SU-DHL-6 (cell line): ENCODE results near the gene PLCB1.

Experiments used
- H2AFZ ChIP-seq: fragments of 200-600 bp; sonication (generic); 2 replicates; pipeline ENCODE4 v1.6.1; 2014; ENCODE audit warnings: low read depth, mild to moderate bottlenecking, moderate library complexity, mixed read lengths, antibody characterized with exemption, low read length; ENCODE audit not compliant: severe bottlenecking
- H3F3A ChIP-seq: fragments of 200-600 bp; shearing (Covaris generic); 2 replicates; pipeline ENCODE4 v1.6.0; 2016; ENCODE audit warnings: antibody characterized with exemption, mild to moderate bottlenecking; ENCODE audit not compliant: insufficient read depth
- H3K27ac ChIP-seq: fragments of 200-600 bp; sonication (generic); 2 replicates; pipeline ENCODE4 v1.5.1; 2016; ENCODE audit warnings: low read depth, mild to moderate bottlenecking, low read length, moderate library complexity, mixed read lengths
- H3K27me3 ChIP-seq: fragments of 200-600 bp; sonication (generic), shearing (Covaris generic); 2 replicates; pipeline ENCODE4 v1.6.0; 2014; ENCODE audit warnings: mild to moderate bottlenecking, low read length
- H3K36me3 ChIP-seq: fragments of 200-600 bp; sonication (generic); 2 replicates; pipeline ENCODE4 v1.6.1; 2014; ENCODE audit warnings: mild to moderate bottlenecking, low read length, mixed read lengths
- H3K4me2 ChIP-seq: fragments of 300-600, 200-600 bp; shearing (Covaris generic), sonication (generic); 2 replicates; pipeline ENCODE4 v1.6.0; 2014; ENCODE audit warnings: low read length, low read depth, mild to moderate bottlenecking; ENCODE audit not compliant: poor library complexity, severe bottlenecking
- H3K4me3 ChIP-seq: fragments of 200-600 bp; sonication (generic); 2 replicates; pipeline ENCODE4 v1.5.1; 2014; ENCODE audit warnings: antibody characterized with exemption, low read length, mild to moderate bottlenecking, mixed read lengths; ENCODE audit not compliant: insufficient read depth, poor library complexity, severe bottlenecking
- H3K79me2 ChIP-seq: fragments of 200-600 bp; sonication (generic); 2 replicates; pipeline ENCODE4 v1.6.1; 2014; ENCODE audit warnings: mild to moderate bottlenecking, low read length, moderate library complexity; ENCODE audit not compliant: insufficient read depth
- H3K9ac ChIP-seq: fragments of 200-600 bp; sonication (generic); 2 replicates; pipeline ENCODE4 v1.7.0; 2014; ENCODE audit warnings: mild to moderate bottlenecking, low read length
- H3K9me2 ChIP-seq: fragments of 200-600 bp; sonication (generic); replicated peaks from 2 replicates; pipeline ENCODE4 v1.6.1; 2014; ENCODE audit warnings: low read length; ENCODE audit not compliant: insufficient read depth
- H3K9me3 ChIP-seq: fragments of 200-600 bp; sonication (generic); 2 replicates; pipeline ENCODE4 v1.6.1; 2014; ENCODE audit warnings: low read length, mixed read lengths; ENCODE audit not compliant: insufficient read depth
- H4K20me1 ChIP-seq: fragments of 200-600 bp; sonication (generic); 2 replicates; pipeline ENCODE4 v1.6.1; 2014; ENCODE audit warnings: low read depth, mild to moderate bottlenecking, antibody characterized with exemption, low read length, moderate library complexity, mixed read lengths
- EZH2phosphoT487 ChIP-seq: fragments of 200-600 bp; sonication (generic), shearing (Covaris generic); conservative IDR thresholded peaks from 2 replicates; pipeline ENCODE4 v1.6.1; 2018; ENCODE audit warnings: mild to moderate bottlenecking, antibody characterized with exemption, low read length, moderate library complexity, mixed read lengths
- TF ChIP-seq, protein P1 (sequence below): fragments of 200-600 bp; sonication (generic); IDR thresholded peaks from one replicate; pipeline ENCODE4 v1.5.1; 2017; ENCODE audit warnings: antibody characterized with exemption, mild to moderate bottlenecking, low read length, moderate library complexity; ENCODE audit not compliant: insufficient read depth, poor library complexity, severe bottlenecking

PLCB1 gene

DNA sequence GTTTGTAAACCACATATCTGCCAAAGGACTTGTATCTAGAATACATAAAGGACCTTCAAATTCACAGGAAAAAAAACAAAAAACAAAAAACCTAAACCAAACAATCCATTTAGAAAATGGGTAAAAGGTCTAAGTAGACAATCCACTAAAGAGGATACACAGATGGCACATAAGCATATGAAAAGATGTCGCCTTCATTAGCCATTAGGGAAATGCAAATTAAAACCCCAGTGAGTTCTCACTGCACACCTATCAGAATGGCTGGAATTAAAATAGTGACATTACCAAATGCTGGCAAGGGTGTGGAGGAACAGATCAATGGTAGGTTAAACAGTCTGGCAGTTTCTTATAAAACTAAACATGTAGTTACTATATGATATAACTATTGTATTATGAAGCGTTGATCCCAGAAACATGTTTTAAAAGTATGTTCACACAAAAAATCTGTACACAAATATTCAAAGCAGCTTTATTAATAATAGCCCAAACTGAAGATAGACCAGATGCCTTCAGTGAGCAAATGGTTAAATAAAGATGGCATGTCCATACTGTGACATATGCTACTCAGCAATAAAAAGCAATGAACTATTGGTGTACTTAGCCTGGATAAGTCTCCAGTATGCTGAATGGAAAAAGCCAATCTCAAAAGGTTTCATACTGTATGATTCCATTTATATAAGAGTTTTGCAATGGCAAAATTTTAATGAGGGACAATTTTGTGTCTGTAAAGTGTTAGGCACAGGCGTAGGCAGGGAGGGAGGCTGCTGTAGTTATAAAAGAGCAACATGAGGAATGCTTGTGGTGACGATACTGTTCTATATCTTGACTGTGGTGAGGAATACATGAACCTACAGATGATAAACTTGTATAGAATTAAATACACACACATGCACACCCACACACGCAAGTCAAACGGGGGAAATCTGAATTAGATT lies 43.9 kb downstream of the PLCB1 start:
- H3K4me3 ChIP-seq: no peak overlapping the region
- no peaks in the 10 kb centered on the region for H4K20me1 ChIP-seq
- no peaks in the 10 kb centered on the region for H3K9me2 ChIP-seq
- no peak overlapping the region for H2AFZ ChIP-seq
- H3K4me2 ChIP-seq: no peak overlapping the region
- no peak overlapping the region for H3K9ac ChIP-seq
- no peak overlapping the region for H3K27ac ChIP-seq
- TF ChIP-seq EZH2phosphoT487: no peak
- TF ChIP-seq, protein P1, sequence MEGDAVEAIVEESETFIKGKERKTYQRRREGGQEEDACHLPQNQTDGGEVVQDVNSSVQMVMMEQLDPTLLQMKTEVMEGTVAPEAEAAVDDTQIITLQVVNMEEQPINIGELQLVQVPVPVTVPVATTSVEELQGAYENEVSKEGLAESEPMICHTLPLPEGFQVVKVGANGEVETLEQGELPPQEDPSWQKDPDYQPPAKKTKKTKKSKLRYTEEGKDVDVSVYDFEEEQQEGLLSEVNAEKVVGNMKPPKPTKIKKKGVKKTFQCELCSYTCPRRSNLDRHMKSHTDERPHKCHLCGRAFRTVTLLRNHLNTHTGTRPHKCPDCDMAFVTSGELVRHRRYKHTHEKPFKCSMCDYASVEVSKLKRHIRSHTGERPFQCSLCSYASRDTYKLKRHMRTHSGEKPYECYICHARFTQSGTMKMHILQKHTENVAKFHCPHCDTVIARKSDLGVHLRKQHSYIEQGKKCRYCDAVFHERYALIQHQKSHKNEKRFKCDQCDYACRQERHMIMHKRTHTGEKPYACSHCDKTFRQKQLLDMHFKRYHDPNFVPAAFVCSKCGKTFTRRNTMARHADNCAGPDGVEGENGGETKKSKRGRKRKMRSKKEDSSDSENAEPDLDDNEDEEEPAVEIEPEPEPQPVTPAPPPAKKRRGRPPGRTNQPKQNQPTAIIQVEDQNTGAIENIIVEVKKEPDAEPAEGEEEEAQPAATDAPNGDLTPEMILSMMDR: no peak
- no peaks in the 10 kb centered on the region for H3K79me2 ChIP-seq
- H3K36me3 ChIP-seq: no peaks in the 10 kb centered on the region
- H3F3A ChIP-seq: no peaks in the 10 kb centered on the region
- no peaks in the 10 kb centered on the region for H3K27me3 ChIP-seq
- H3K9me3 ChIP-seq: no peaks in the 10 kb centered on the region

DNA sequence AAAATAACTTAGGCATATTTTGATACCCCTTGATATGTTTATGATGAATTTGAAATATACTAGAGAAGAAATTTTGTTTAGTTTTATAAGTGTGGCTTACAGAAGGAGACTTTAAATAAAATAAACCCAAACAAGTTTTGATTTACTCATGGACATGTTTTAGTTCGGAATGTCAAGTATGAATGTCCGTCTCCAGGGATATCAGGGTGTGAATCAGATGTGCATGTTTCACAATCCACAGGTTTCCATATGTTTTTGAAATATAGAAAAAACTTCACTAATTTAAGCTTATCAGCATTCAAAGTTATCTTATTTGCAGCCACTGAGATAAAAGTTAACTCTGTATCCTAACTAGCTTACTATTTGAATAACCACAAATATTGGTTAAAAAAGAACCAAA lies 51.5 kb downstream of the PLCB1 start:
- no peaks in the 10 kb centered on the region for H3K36me3 ChIP-seq
- no peak for TF ChIP-seq EZH2phosphoT487
- TF ChIP-seq, protein P1: no peak
- H3K9me3 ChIP-seq: no peaks in the 10 kb centered on the region
- H3K27me3 ChIP-seq: no peaks in the 10 kb centered on the region
- H3F3A ChIP-seq: no peaks in the 10 kb centered on the region
- no peak overlapping the region for H2AFZ ChIP-seq
- H3K4me3 ChIP-seq: no peak overlapping the region
- no peaks in the 10 kb centered on the region for H4K20me1 ChIP-seq
- no peaks in the 10 kb centered on the region for H3K79me2 ChIP-seq
- no peak overlapping the region for H3K9ac ChIP-seq
- no peak overlapping the region for H3K4me2 ChIP-seq
- no peak overlapping the region for H3K27ac ChIP-seq
- no peaks in the 10 kb centered on the region for H3K9me2 ChIP-seq

DNA sequence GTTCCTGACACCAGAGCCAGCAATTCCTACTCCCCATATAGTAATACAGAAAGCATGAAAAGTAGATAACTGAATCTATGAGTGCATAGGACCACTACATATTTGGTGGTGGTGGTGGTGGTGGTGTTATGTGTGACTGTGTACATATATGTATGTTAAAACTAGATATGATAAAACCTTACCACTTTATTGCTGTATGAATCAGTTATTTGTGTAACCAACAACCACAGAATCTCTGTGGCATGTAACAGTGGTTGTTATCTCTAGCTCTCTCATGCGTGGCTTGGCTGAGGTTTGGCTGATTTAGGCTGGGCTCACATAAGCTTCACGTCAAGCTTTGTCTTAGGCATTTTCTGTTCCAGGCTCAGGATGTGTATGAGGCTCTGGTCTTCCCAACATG lies 55.7 kb downstream of the PLCB1 start:
- no peak overlapping the region for H3K9ac ChIP-seq
- H3F3A ChIP-seq: no peaks in the 10 kb centered on the region
- no peaks in the 10 kb centered on the region for H4K20me1 ChIP-seq
- H2AFZ ChIP-seq: no peak overlapping the region
- H3K4me3 ChIP-seq: no peak overlapping the region
- H3K27ac ChIP-seq: no peak overlapping the region
- H3K36me3 ChIP-seq: no peaks in the 10 kb centered on the region
- H3K9me2 ChIP-seq: no peaks in the 10 kb centered on the region
- H3K9me3 ChIP-seq: no peaks in the 10 kb centered on the region
- H3K27me3 ChIP-seq: no peaks in the 10 kb centered on the region
- H3K4me2 ChIP-seq: no peak overlapping the region
- TF ChIP-seq, protein P1: no peak
- no peak for TF ChIP-seq EZH2phosphoT487
- no peaks in the 10 kb centered on the region for H3K79me2 ChIP-seq
